HTERT RPE-1 (cell line): ENCODE results near the gene PRTG.
"Not testable (repeated sequence)": the region's sequence is repeated elsewhere in the genome, so short reads cannot be mapped to it uniquely, and the experiment has no call there.

Source experiments
- in situ Hi-C: fragments of 300-500 bp; cut with MboI; formaldehyde crosslinking; loops from 4 replicates; pipeline ENCODE4 v1.14.3; 2020; ENCODE audit warnings: low sequenced_read_pairs

PRTG gene

DNA sequence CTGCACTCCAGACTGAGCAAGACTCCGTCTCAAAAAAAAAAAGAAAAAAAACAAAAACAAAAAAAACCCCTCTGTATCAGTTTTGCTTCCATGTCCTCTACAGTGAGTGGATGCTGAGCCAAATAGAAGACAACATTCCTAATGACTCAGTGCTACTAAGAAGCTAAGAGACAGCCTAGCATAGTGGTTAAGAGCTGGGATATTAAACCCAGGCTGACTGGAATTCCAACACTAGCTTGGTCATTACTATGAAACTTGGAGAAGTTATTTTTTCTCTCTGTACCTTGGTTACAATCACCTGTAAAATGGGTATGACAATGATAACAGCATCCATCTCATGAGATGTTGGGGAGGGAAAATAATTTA lies 93.9 kb downstream of the PRTG start:
- in situ Hi-C loops, result no loop called here

DNA sequence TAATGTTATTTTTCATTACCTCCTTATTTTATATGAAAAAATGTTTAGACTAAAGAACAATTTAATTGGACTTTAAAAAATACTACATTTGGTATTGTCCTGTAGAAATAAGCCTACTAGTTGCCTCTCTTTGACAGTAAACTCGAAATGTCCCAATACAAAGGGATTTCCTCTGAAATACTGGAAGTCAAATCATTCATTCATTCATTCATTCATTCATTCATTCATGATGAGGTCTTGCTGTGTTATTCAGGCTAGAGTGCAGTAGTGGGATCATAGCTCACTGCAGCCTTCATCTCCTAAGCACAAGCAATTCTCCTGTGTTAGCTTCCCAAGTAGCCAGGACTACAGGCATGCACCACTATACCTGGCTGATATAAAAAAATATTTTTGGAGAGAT lies 104.2 kb downstream of the PRTG start:
- in situ Hi-C loops, result no loop called here

DNA sequence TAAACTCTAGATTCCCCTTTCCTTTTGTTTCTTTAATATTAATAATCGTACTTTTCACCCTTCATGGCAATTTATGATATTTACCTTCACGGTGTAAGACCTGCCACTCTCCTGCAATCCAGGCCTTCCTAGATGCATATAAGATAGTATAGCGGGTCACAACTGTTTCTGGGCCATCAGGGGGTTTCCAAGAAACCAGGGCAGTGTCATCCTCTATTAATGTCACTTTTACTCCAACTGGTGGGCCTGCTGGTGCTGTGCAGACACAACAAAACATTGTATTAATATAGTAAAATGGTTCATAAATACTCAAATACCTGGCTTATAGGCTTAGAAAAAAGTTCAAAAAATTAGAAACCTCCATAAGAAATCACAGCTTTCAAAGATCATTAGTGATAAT lies 105.9 kb downstream of the PRTG start:
- in situ Hi-C loops, result no loop called here

DNA sequence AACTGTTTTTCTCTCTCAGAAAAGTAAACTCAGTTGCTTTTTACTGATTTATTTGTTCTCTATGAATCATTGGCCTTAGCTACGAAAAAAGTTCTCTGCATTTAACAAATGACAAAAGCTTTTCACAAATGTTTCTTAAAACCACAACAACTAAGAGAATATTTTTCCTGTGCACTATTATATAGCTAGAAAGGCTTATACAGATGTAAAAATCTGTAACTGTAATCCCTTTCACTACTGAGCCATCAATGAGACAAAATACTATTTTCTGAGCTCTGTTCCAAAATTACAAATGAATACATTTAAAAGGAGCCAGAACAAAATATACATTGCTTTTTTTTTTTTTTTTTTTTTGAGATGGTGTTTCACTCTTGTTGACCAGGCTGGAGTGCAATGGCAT lies 109.2 kb downstream of the PRTG start:
- in situ Hi-C loops, result no loop called here

DNA sequence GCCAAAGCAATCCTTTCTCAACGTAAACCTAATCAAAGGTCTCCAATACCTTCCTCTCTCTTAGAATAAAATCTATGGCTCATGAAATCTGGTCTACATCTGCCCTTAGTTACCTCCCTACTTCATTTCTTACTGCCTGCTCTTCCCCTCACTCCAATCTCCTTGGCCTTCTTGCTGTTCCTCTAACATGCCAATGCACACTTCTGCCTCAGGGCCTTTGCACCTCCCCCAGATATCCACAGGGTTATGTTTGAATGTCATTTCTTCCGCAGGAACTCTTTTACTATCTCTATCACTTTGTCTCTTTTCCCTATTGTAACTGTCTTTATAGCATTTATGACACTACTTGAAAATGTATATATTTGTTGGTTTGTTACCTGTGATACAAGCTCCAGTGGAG lies 110.5 kb downstream of the PRTG start:
- in situ Hi-C loops, result no loop called here

DNA sequence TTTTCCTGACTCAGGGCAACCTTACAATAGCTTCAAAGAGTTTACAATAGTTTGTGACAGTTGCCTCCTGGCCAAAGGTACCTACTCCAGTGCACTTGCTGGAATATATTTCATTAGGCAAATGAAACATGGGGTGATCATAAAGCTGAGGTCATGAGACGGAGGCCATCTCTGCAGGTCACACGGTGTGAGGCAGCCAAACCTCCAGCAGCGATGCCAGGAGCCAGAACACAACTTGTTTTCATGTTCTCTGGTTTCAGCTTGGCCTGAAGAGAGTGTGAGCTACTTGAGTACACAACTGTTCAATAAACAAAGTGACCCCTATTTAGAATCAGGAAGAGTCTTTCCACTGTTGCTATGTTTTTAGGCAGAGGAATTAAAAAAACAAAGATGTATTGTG lies 112.1 kb downstream of the PRTG start:
- in situ Hi-C loops, result no loop called here

GRCh38 chr15:55628369-55628730 lies 114.6 kb downstream of the PRTG start:
- in situ Hi-C loops, result no loop called here

DNA sequence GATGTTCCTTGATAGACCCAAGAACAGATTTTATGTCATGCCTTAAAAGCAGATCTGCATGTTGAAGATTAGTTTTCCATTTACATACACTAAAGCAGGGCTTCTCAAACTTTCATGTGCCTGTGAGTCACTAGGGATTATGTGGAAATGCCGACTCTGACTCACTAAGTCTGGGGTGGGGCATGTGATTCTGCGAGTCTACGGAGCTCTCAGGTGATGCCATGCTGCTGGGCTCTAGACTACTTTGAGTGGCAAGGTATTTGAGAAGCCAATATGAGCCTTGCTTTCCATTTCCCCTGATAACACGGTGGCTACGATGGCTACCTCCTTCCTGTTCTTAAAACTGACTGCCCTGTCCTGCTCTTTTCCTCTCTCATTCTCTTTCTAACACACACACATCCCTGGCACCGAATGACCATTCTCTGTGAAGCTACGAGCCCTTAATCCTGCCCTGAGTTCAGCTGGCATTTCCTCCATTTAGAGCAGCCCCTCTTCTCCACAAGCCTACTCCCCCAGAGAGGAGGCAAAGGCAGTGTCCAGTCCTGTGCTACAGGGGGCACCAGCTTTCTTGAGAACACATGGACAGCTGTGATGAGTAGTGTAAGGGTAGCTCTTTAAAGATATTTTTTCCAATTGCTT lies 115.1 kb downstream of the PRTG start:
- in situ Hi-C loops, result no loop called here

DNA sequence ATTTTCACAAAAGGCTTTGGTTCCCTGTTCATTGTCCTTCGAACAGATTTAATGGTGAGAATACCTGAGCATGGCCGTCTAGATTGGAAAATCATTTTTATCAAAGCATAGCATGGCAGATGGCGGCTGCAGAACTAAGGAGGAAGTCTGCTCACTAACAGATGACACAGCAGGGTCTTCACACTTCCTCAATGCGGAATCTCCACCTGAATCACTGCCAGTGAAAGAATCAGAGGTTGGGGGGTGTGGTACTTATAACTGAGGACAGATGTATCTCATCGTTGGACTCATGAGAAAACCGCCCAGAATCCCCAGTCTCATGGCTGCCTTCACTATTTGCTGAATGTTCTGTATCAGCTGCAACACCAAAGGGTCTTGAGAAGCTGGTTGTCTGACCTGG lies 123.2 kb downstream of the PRTG start:
- in situ Hi-C loops, result no loop called here

GRCh38 chr15:55618387-55618786 lies 124.6 kb downstream of the PRTG start:
- in situ Hi-C loops, result no loop called here

DNA sequence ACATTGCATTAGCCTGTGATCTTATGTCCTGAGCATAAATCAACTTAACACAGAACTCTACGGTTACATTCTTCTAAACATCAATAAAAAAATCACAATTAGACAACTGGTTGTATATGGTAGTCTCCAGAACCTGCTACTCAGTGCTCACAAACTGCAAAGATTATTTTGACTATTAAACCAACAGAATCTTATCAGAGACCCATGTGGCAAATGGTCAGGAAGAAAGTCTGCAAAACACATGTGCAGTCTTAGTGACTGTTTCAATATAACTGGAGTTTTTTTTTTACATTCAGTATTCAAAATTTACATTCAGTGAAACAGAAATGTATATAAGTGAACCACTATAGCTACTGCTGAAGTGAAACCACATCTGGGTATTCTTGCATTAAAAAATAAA lies 127.5 kb downstream of the PRTG start:
- in situ Hi-C loops, result no loop called here

DNA sequence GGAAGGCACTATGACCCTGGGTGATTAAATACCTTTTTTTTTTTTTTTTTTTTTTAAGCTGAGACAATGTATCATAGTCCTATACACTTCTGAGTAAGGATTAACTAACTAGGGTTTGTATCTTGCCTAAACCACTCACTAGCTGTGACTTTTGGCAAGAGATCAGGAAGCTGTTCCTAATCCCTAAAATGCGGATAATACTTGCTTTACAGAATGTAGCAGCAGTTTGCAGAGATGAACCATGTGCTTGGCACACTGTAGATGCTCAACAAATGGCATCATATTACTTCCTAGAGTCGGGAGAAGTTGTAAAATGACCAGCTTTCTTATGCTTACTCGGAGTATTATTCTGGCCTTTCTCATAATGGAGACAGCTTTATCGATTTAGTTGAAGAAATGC lies 129.2 kb downstream of the PRTG start:
- in situ Hi-C loops, result no loop called here

GRCh38 chr15:55606214-55606613 lies 136.7 kb downstream of the PRTG start:
- in situ Hi-C loops, result no loop called here

- in situ Hi-C loops, result no loop called here
These were observed 141.6 kb downstream of the PRTG start for GRCh38 chr15:55601374-55601773.

- in situ Hi-C loops, result no loop called here
These were observed 143.5 kb downstream of the PRTG start for GRCh38 chr15:55599439-55599838.

- in situ Hi-C loops, result not testable (repeated sequence)
These were observed 149.9 kb downstream of the PRTG start for GRCh38 chr15:55593019-55593418.

DNA sequence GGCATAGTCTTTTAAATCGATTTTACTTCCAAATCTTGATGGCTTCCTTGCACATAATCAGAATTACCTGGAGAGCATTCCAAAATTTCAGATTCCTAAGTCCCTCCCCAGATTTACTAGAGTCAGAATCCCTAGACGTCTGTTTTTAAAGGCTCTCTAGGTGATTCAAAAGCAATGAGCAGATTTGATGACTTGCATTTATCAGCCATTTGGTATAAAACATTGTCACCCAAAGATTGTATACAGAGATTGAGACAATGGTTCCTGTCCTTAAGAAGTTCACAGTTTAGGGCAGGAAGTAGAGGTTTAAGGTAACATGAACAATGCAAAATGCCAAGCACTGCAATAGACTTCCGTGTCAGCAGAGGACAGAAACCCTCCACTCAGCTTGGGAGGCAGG lies 152.2 kb downstream of the PRTG start:
- in situ Hi-C loops, result no loop called here

- in situ Hi-C loops, result no loop called here
These were observed 153.7 kb downstream of the PRTG start for GRCh38 chr15:55589287-55589686.

- in situ Hi-C loops, result no loop called here
These were observed 154.2 kb downstream of the PRTG start for GRCh38 chr15:55588815-55589115.

DNA sequence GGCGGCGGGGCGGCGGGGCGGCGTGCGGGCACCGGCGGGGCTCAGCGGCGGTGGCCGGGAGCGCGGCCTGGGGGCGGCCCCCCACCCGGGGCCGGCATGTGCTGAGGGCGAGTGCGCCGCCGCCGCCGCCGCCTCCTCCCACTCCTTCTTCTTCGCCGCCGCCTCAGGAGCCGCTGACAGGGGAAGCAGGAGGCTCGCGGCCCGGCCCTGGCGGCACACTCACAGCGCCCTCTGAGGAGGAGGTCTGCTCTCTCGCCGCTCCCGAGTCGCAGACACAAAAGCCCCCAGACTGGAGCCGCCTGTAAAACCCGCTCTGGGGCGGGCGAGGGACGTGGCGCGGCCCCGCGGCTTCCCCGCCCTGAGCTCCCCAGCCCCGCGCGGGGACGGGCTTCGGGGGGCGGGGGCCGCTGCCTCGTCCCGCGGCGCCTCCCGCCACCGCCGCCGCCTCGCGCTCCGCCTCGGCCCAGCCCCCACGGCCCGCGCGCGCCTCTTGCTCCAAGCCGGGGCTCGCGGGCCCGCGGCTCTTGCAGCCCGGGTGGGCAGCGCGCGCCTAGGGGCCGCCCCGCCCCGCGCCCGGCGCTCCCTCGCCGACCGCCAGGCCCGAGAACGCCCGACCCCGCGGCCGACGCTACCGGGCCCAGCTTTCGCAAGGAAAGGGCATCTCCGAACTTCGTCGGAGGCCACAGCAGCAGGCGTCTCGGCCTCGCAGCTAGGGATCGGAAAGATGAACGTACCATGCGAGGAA lies 154.7 kb downstream of the PRTG start, which contains the start of gene PYGO1:
TSS of gene PYGO1 (minus strand) at position 276 of the 745 bp plus-strand sequence. CDS start 462 bp downstream, outside the sequence.
- in situ Hi-C loops, result no loop called here

GRCh38 chr15:55587321-55588069 lies 155.5 kb downstream of the PRTG start:
- in situ Hi-C loops, result no loop called here

DNA sequence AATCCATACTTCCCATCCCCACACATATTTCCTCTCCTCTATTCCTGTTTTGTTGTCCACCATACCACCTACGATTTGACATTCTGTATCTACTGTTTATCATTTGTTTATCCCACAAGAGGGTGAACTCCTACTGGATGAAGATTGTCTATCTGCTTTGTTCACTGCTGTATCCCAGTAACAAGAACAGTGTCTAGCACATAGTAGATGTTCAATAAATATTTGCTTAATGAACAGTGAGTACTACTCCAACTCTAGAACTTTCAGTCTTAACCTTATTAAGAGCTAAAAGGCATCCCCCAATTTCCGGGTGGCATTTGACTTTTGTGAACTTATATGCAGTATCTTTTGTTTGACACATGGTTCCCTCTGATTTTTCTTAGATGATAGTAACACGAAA lies 156.1 kb downstream of the PRTG start:
- in situ Hi-C loops, result no loop called here
